Lung (tissue), 12 donors: ENCODE data around the gene TRIM72. TPM values are rescaled to one million over a fixed set of nuclear protein-coding genes. Genes with fewer than 3 reads are reported as not detected.
"Not testable (repeated sequence)": the region's sequence is repeated elsewhere in the genome, so short reads cannot be mapped to it uniquely, and the experiment has no call there.

Source experiments
- ATAC-seq: fragments of 200-7000 bp; cut with Tn5 transposase; one replicate; pipeline ENCODE4 v1.9.1; 2020; ENCODE audit warnings: moderate number of reproducible peaks; ENCODE audit not compliant: insufficient read depth, low FRiP score
- DNase-seq, 3 donors: peaks; one replicate each; pipeline ENCODE4 v3.0.0-alpha.2; 2013 to 2017
- H3K27ac ChIP-seq, 2 donors: one replicate each; pipeline ENCODE4 v1.5.1; 2013; ENCODE audit warnings: mild to moderate bottlenecking in 2 of 2, moderate library complexity in 2 of 2, control low read depth in 1 of 2, inconsistent platforms in 1 of 2, low read depth in 1 of 2, low read length in 1 of 2
- H3K27me3 ChIP-seq, 3 donors: one replicate each; pipeline ENCODE4 v1.5.1; 2013; ENCODE audit warnings: low read length in 2 of 3; ENCODE audit not compliant: control insufficient read depth in 3 of 3, insufficient read depth in 3 of 3
- H3K36me3 ChIP-seq, 4 donors: one replicate each; pipeline ENCODE4 v1.5.1; 2013; ENCODE audit warnings: low read length in 4 of 4, mild to moderate bottlenecking in 1 of 4, moderate library complexity in 1 of 4; ENCODE audit not compliant: control insufficient read depth in 4 of 4, insufficient read depth in 4 of 4
- H3K4me1 ChIP-seq, 5 donors: one replicate each; pipeline ENCODE4 v1.5.1; 2013; ENCODE audit warnings: low read length in 5 of 5, mild to moderate bottlenecking in 2 of 5, moderate library complexity in 1 of 5; ENCODE audit not compliant: control insufficient read depth in 5 of 5, insufficient read depth in 5 of 5
- H3K4me3 ChIP-seq: one replicate; pipeline ENCODE4 v1.5.1; 2013; ENCODE audit warnings: mild to moderate bottlenecking, control low read depth, moderate library complexity
- H3K9ac ChIP-seq, 2 donors: one replicate each; pipeline ENCODE4 v1.5.1; 2013; ENCODE audit warnings: low read length in 2 of 2, control low read depth in 1 of 2; ENCODE audit not compliant: insufficient read depth in 1 of 2
- H3K9me3 ChIP-seq, 4 donors: one replicate each; pipeline ENCODE4 v1.5.1; 2013; ENCODE audit warnings: low read length in 3 of 4, mild to moderate bottlenecking in 1 of 4, moderate library complexity in 1 of 4; ENCODE audit not compliant: control insufficient read depth in 4 of 4, insufficient read depth in 3 of 4
- CTCF ChIP-seq: IDR thresholded peaks from 2 replicates; pipeline ENCODE4 v1.5.1; 2012; ENCODE audit warnings: mild to moderate bottlenecking; ENCODE audit errors: control extremely low read depth, extremely low read depth
- WGBS, 2 donors: extraction: QIAGEN DNeasy Blood & Tissue Kit; methylation state at CpG; one replicate each; pipeline ENCODE4 v1.1.7; 2013; 5-methylcytosine and 5-hydroxymethylcytosine counted together
- polyA plus RNA-seq, 2 donors: library from polyadenylated mRNA; stranded (reverse); fragments of 200-250 nt; gene quantifications; one replicate each; pipeline ENCODE4 v1.2.1, GENCODE V29; 2013
- total RNA-seq, 2 donors: library from RNA; depleted of rRNA in 1 of 2; stranded (reverse); fragments of >200 nt in 1 of 2; gene quantifications; one replicate each; pipeline ENCODE4 v1.2.1, GENCODE V29; 2014 to 2021
- donor health status: control.
- donor health status: control.
- donor health status: Bipolar disorder and iron deficiency.
- donor health status: healthy.
- donor health status: DM: yes; HTN: yes; CAD: no.

The TRIM72 gene
- total and polyA plus RNA-seq, 4 donors = 0.02 to 0.09 (median 0.03) TPM; not detected in 1

DNA sequence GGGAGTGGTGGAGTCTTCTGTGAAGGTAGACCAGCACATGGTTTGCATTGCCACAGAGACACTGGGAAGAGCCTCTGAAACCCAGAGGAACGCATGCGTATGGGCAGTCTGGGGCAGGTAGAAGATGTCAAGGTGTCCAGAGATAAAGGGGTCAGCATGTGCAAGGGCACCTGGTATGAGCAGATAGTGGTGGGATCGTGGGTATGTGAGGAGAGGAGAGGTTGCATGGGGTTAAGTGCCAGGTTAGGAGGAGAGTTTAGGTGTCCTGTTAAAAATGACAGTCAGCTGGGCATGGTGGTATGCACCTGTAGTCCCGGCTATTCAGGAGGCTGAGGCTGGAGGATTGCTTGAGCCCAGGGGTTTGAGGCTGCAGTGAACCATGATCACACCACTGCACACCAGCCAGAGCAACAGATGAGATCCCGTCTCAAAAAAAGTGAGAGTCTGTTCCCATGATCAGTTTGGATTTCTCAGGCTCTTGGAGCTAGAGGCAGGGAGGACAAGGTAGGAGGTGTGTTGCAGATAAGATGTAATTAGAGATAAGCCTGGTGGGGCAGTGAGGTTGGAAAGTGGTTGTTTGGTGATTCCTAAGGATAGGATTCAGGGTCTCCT lies 14.4 kb upstream of the TRIM72 start:
- Histone ChIP-seq H3K36me3 (peaks cover 7 to 20% (median 14%) of the 10 kb centered on the region in 4 donors), H3K9ac (no peak overlapping the region), H3K4me1 (peaks cover 0 to 10% (median 0%) of the 10 kb centered on the region in 5 donors), H3K27ac (no peak overlapping the region), H3K9me3 (no peaks in the 10 kb centered on the region), H3K27me3 (no peaks in the 10 kb centered on the region), H3K4me3 (no peak overlapping the region)
- 89 to 90% methylated on average over 5 of the region's 5 CpGs for WGBS, 2 donors
- ATAC-seq = no peak
- no peak for DNase-seq
- no peak for TF ChIP-seq CTCF

- ATAC-seq, H3K9ac ChIP-seq, H3K27ac ChIP-seq, H3K4me3 ChIP-seq, DNase-seq, H3K27me3 ChIP-seq, H3K9me3 ChIP-seq: not testable (repeated sequence)
- Histone ChIP-seq H3K4me1 (peaks cover 0 to 10% (median 0%) of the 10 kb centered on the region in 5 donors), H3K36me3 (peaks cover 1 to 16% (median 10%) of the 10 kb centered on the region in 4 donors)
- WGBS, 2 donors = 86 to 90% methylated on average over 8 of the region's 8 CpGs
Measured at GRCh38 chr16:31200111-31200510, 13.8 kb upstream of the TRIM72 start.

- WGBS, 2 donors = 52 to 54% methylated on average over 8 of the region's 8 CpGs
- Histone ChIP-seq H3K36me3 (peaks cover 0 to 8% (median 4%) of the 10 kb centered on the region in 4 donors), H3K4me1 (peaks cover 0 to 10% (median 0%) of the 10 kb centered on the region in 5 donors), H3K27me3 (no peaks in the 10 kb centered on the region), H3K9me3 (no peaks in the 10 kb centered on the region), H3K27ac (no peak overlapping the region), H3K9ac (no peak overlapping the region), H3K4me3 (no peak overlapping the region)
- no peak for TF ChIP-seq CTCF
- ATAC-seq = no peak
- DNase-seq = no peak
Measured at GRCh38 chr16:31200821-31201568, 12.9 kb upstream of the TRIM72 start.
